ENCODE data around the gene UCHL3.

UCHL3 gene

GRCh38 chr13:75587679-75588078 is 38.1 kb downstream of the UCHL3 start:
- H3K9me2 ChIP-seq (ENCODE audit: low read depth, low read length) = no peaks in the 10 kb centered on the region
- H3K4me2 ChIP-seq (ENCODE audit: low read length) = no peak overlapping the region
- H3K9ac ChIP-seq (ENCODE audit: low read length) = no peak overlapping the region
- H3K4me3 ChIP-seq (ENCODE audit: low read depth, low read length, poor library complexity, severe bottlenecking) = no peak overlapping the region
- H3K27ac ChIP-seq (ENCODE audit: low read depth, low read length, poor library complexity, severe bottlenecking) = no peak overlapping the region
- H2AFZ ChIP-seq (ENCODE audit: low read length) = no peak overlapping the region
- peaks cover 20% of the 10 kb centered on the region for H3K9me3 ChIP-seq (ENCODE audit: low read length)
- H3F3A ChIP-seq (ENCODE audit: insufficient read depth, low read length) = no peaks in the 10 kb centered on the region
- peaks cover 72% of the 10 kb centered on the region for H3K36me3 ChIP-seq (ENCODE audit: insufficient read depth, low read length)
- H4K20me1 ChIP-seq (ENCODE audit: insufficient read depth, low read length) = no peaks in the 10 kb centered on the region
- no peaks in the 10 kb centered on the region for H3K4me1 ChIP-seq (ENCODE audit: insufficient read depth, low read length, severe bottlenecking)
- H3K79me2 ChIP-seq (ENCODE audit: insufficient read depth, low read length) = no peaks in the 10 kb centered on the region
- TF ChIP-seq CTCF (IDR thresholded peaks at IDR 0.05; ENCODE audit: low read length) = no peak
- no peak for TF ChIP-seq EZH2 (IDR thresholded peaks at IDR 0.05; ENCODE audit: borderline replicate concordance, low read length)
- H3K27me3 ChIP-seq (ENCODE audit: insufficient read depth, low read length) = no peaks in the 10 kb centered on the region

GRCh38 chr13:75596657-75597182 is 47.1 kb downstream of the UCHL3 start:
- H4K20me1 ChIP-seq (ENCODE audit: insufficient read depth, low read length) = no peaks in the 10 kb centered on the region
- no peak overlapping the region for H3K9ac ChIP-seq (ENCODE audit: low read length)
- H3K4me3 ChIP-seq (ENCODE audit: low read depth, low read length, poor library complexity, severe bottlenecking) = no peak overlapping the region
- TF ChIP-seq EZH2 (IDR thresholded peaks at IDR 0.05; ENCODE audit: borderline replicate concordance, low read length) (no peak), CTCF (IDR thresholded peaks at IDR 0.05; ENCODE audit: low read length) (no peak)
- no peaks in the 10 kb centered on the region for H3K4me1 ChIP-seq (ENCODE audit: insufficient read depth, low read length, severe bottlenecking)
- H3K9me3 ChIP-seq (ENCODE audit: low read length) = no peaks in the 10 kb centered on the region
- H3K36me3 ChIP-seq (ENCODE audit: insufficient read depth, low read length) = peaks cover 74% of the 10 kb centered on the region
- no peaks in the 10 kb centered on the region for H3K27me3 ChIP-seq (ENCODE audit: insufficient read depth, low read length)
- no peak overlapping the region for H3K4me2 ChIP-seq (ENCODE audit: low read length)
- no peaks in the 10 kb centered on the region for H3F3A ChIP-seq (ENCODE audit: insufficient read depth, low read length)
- H3K79me2 ChIP-seq (ENCODE audit: insufficient read depth, low read length) = no peaks in the 10 kb centered on the region
- H3K9me2 ChIP-seq (ENCODE audit: low read depth, low read length) = no peaks in the 10 kb centered on the region
- H3K27ac ChIP-seq (ENCODE audit: low read depth, low read length, poor library complexity, severe bottlenecking) = no peak overlapping the region
- no peak overlapping the region for H2AFZ ChIP-seq (ENCODE audit: low read length)

GRCh38 chr13:75600371-75600770 is 50.8 kb downstream of the UCHL3 start:
- Histone ChIP-seq H3K9ac (ENCODE audit: low read length) (no peak overlapping the region), H3K27ac (ENCODE audit: low read depth, low read length, poor library complexity, severe bottlenecking) (no peak overlapping the region)
- TF ChIP-seq CTCF (IDR thresholded peaks at IDR 0.05; ENCODE audit: low read length) = no peak

More at GRCh38 chr13:75600371-75600770, 50.8 kb downstream of the UCHL3 start:
- Histone ChIP-seq H3F3A (ENCODE audit: insufficient read depth, low read length) (no peaks in the 10 kb centered on the region), H3K9me2 (ENCODE audit: low read depth, low read length) (no peaks in the 10 kb centered on the region), H4K20me1 (ENCODE audit: insufficient read depth, low read length) (no peaks in the 10 kb centered on the region), H3K4me3 (ENCODE audit: low read depth, low read length, poor library complexity, severe bottlenecking) (no peak overlapping the region), H2AFZ (ENCODE audit: low read length) (no peak overlapping the region), H3K27me3 (ENCODE audit: insufficient read depth, low read length) (no peaks in the 10 kb centered on the region), H3K9me3 (ENCODE audit: low read length) (no peaks in the 10 kb centered on the region), H3K36me3 (ENCODE audit: insufficient read depth, low read length) (peaks cover 64% of the 10 kb centered on the region), H3K79me2 (ENCODE audit: insufficient read depth, low read length) (no peaks in the 10 kb centered on the region), H3K4me1 (ENCODE audit: insufficient read depth, low read length, severe bottlenecking) (no peaks in the 10 kb centered on the region), H3K4me2 (ENCODE audit: low read length) (no peak overlapping the region)
